Tibial nerve (tissue), 4 donors: ENCODE measurements around the gene TMEM176A.

ENCODE experiments used
- EP300 ChIP-seq, 2 donors: sonication (generic); formaldehyde crosslinking; IDR thresholded peaks; one replicate each; pipeline ENCODE4 v1.6.1; 2017; ENCODE audit warnings: antibody characterized with exemption in 2 of 2, mild to moderate bottlenecking in 1 of 2
- POLR2A ChIP-seq, 2 donors: fragments of 450-650 bp; IDR thresholded peaks; one replicate each; pipeline ENCODE4 v1.6.1; 2017; ENCODE audit warnings: antibody characterized with exemption in 2 of 2, mild to moderate bottlenecking in 2 of 2, moderate library complexity in 2 of 2
- TF ChIP-seq, protein P1 (sequence below), 5 experiments: fragments of 200-600 bp in 3 of 5; fragments of 450-650 bp in 2 of 5; sonication (generic) in 3 of 5; IDR thresholded peaks; one replicate each; pipeline ENCODE4 v1.5.1; 2016 to 2019; ENCODE audit warnings: antibody characterized with exemption in 5 of 5, mild to moderate bottlenecking in 3 of 5, moderate library complexity in 2 of 5

DNA sequence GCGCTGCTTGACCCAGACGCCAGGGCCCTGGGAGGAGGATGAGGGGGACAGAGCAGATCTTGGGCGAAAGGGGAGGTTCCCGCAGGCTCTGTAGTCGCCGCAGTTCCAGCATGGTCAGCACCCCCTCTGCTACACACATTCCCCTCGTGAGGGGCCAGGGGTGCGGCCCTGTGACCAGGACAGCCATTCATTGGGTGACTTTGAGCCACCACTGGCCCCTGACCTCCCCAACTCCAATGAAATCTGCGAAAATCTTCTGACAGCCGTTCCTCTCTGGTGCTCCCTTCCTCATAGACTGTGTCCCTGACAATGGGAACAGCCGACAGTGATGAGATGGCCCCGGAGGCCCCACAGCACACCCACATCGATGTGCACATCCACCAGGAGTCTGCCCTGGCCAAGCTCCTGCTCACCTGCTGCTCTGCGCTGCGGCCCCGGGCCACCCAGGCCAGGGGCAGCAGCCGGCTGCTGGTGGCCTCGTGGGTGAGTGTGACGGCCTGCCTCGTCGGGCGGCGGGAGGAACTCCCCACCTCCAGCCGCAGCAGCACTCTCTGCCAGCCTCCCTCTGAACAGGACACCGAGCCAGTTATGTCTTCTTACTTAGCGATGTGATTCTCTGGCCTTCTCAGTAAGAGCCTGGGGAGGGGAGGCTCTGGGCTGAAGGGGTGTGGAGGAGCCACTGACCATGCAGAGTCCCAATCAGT, 825 bp downstream of the TMEM176A start:
- TF ChIP-seq, protein P1, sequence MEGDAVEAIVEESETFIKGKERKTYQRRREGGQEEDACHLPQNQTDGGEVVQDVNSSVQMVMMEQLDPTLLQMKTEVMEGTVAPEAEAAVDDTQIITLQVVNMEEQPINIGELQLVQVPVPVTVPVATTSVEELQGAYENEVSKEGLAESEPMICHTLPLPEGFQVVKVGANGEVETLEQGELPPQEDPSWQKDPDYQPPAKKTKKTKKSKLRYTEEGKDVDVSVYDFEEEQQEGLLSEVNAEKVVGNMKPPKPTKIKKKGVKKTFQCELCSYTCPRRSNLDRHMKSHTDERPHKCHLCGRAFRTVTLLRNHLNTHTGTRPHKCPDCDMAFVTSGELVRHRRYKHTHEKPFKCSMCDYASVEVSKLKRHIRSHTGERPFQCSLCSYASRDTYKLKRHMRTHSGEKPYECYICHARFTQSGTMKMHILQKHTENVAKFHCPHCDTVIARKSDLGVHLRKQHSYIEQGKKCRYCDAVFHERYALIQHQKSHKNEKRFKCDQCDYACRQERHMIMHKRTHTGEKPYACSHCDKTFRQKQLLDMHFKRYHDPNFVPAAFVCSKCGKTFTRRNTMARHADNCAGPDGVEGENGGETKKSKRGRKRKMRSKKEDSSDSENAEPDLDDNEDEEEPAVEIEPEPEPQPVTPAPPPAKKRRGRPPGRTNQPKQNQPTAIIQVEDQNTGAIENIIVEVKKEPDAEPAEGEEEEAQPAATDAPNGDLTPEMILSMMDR (IDR thresholded peaks at IDR 0.05), result no peak
- TF ChIP-seq POLR2A (IDR thresholded peaks at IDR 0.05) (no peak), EP300 (IDR thresholded peaks at IDR 0.05) (no peak)
